ENCODE results near the gene LRBA. TPM values are rescaled to one million over a fixed set of nuclear protein-coding genes. Genes with fewer than 3 reads are reported as not detected.
"Not testable (repeated sequence)": the region's sequence is repeated elsewhere in the genome, so short reads cannot be mapped to it uniquely, and the experiment has no call there.

Gene LRBA
- total RNA-seq, 2 donors from 2014 or later: 55.5 to 77.7 TPM

- intact Hi-C loops (cut with DNase I): no loop called here
- TF ChIP-seq CTCF (IDR thresholded peaks at IDR 0.05): no peak
Observed at GRCh38 chr4:150561143-150561737, 453.8 kb downstream of the LRBA start.

GRCh38 chr4:150557811-150558210 lies 457.3 kb downstream of the LRBA start:
- H3K36me3 ChIP-seq; H3K9me3 ChIP-seq; H3K9ac ChIP-seq (ENCODE audit: low read depth in 2 of 2, low read length in 2 of 2); H3K4me3 ChIP-seq; H3K27ac ChIP-seq; intact Hi-C loops (cut with DNase I); H3K4me1 ChIP-seq; H3K27me3 ChIP-seq; DNase-seq: not testable (repeated sequence)

More at GRCh38 chr4:150561143-150561737, 453.8 kb downstream of the LRBA start:
- Histone ChIP-seq H3K4me3 (no peak overlapping the region), H3K4me1 (no peaks in the 10 kb centered on the region), H3K27me3 (no peaks in the 10 kb centered on the region), H3K36me3 (no peaks in the 10 kb centered on the region), H3K27ac (no peak overlapping the region), H3K9ac (ENCODE audit: low read depth in 2 of 2, low read length in 2 of 2) (no peak overlapping the region), H3K9me3 (no peaks in the 10 kb centered on the region)
- no peak for DNase-seq

GRCh38 chr4:150547154-150547838 lies 467.8 kb downstream of the LRBA start:
- no peaks in the 10 kb centered on the region for H3K4me1 ChIP-seq
- no peak overlapping the region for H3K4me3 ChIP-seq
- no peaks in the 10 kb centered on the region for H3K36me3 ChIP-seq
- TF ChIP-seq CTCF (IDR thresholded peaks at IDR 0.05): no peak
- no peaks in the 10 kb centered on the region for H3K9me3 ChIP-seq
- H3K27ac ChIP-seq: no peak overlapping the region
- H3K9ac ChIP-seq (ENCODE audit: low read depth in 2 of 2, low read length in 2 of 2): no peak overlapping the region
- no peak for DNase-seq
- intact Hi-C loops (cut with DNase I): no loop called here
- H3K27me3 ChIP-seq: no peaks in the 10 kb centered on the region

- no peaks in the 10 kb centered on the region for H3K27me3 ChIP-seq
- no peaks in the 10 kb centered on the region for H3K4me1 ChIP-seq
- H3K36me3 ChIP-seq: no peaks in the 10 kb centered on the region
- intact Hi-C loops (cut with DNase I): no loop called here
- no peak overlapping the region for H3K9ac ChIP-seq (ENCODE audit: low read depth in 2 of 2, low read length in 2 of 2)
- no peak overlapping the region for H3K27ac ChIP-seq
- DNase-seq: no peak
- H3K4me3 ChIP-seq: no peak overlapping the region
- H3K9me3 ChIP-seq: no peaks in the 10 kb centered on the region
- no peak for TF ChIP-seq CTCF (IDR thresholded peaks at IDR 0.05)
Observed at GRCh38 chr4:150546286-150546685, 468.8 kb downstream of the LRBA start.

- no peaks in the 10 kb centered on the region for H3K9me3 ChIP-seq
- H3K9ac ChIP-seq (ENCODE audit: low read depth in 2 of 2, low read length in 2 of 2): no peak overlapping the region
- no peaks in the 10 kb centered on the region for H3K27me3 ChIP-seq
- intact Hi-C loops (cut with DNase I): no loop called here
- H3K4me3 ChIP-seq: no peak overlapping the region
- no peaks in the 10 kb centered on the region for H3K4me1 ChIP-seq
- TF ChIP-seq CTCF (IDR thresholded peaks at IDR 0.05): no peak
- DNase-seq: no peak
- H3K27ac ChIP-seq: no peak overlapping the region
- H3K36me3 ChIP-seq: no peaks in the 10 kb centered on the region
Observed at GRCh38 chr4:150543042-150543441, 472.0 kb downstream of the LRBA start.

- intact Hi-C loops (cut with DNase I): no loop called here
- no peak for TF ChIP-seq CTCF (IDR thresholded peaks at IDR 0.05)
- no peak overlapping the region for H3K27ac ChIP-seq
- no peaks in the 10 kb centered on the region for H3K36me3 ChIP-seq
- no peak overlapping the region for H3K4me3 ChIP-seq
- H3K9me3 ChIP-seq: no peaks in the 10 kb centered on the region
- no peak for DNase-seq
- no peaks in the 10 kb centered on the region for H3K27me3 ChIP-seq
- H3K4me1 ChIP-seq: no peaks in the 10 kb centered on the region
- no peak overlapping the region for H3K9ac ChIP-seq (ENCODE audit: low read depth in 2 of 2, low read length in 2 of 2)
Observed at GRCh38 chr4:150541681-150542080, 473.4 kb downstream of the LRBA start.

Data from colonic mucosa (tissue), 4 donors.